ENCODE measurements around the gene UROC1.

Gene UROC1

DNA sequence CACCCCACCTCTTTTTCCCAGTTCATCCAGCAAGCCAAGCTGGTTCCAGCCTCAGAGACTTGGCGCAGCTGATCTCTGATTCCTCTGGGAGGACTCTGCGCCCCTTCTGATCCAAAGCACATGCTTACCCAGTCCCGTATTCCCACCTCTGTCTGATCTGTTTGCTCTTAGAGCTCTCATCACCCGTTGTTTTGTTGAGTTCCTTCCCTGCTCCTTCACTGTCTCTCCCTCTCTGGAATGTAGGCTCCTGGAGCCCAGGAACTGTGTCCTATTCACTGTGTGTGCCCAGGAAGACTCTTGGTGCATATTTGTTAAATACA is 40.6 kb downstream of the UROC1 start:
- Histone ChIP-seq H2AFZ (ENCODE audit: low read depth) (no peak overlapping the region), H4K20me1 (ENCODE audit: insufficient read depth) (no peaks in the 10 kb centered on the region), H3K27me3 (ENCODE audit: insufficient read depth, low read depth) (no peaks in the 10 kb centered on the region), H3K9ac (no peak overlapping the region), H3K4me2 (no peak overlapping the region), H3K79me2 (ENCODE audit: insufficient read depth, low read depth) (peaks cover 29% of the 10 kb centered on the region), H3K36me3 (ENCODE audit: insufficient read depth) (no peaks in the 10 kb centered on the region), H3K4me1 (ENCODE audit: low read depth, poor library complexity, severe bottlenecking) (peaks cover 26% of the 10 kb centered on the region), H3K4me3 (IDR thresholded peaks at IDR 0.05; ENCODE audit: insufficient read depth, low read depth, low read length) (no peak overlapping the region), H3K27ac (no peak overlapping the region)
- TF ChIP-seq, protein P1, sequence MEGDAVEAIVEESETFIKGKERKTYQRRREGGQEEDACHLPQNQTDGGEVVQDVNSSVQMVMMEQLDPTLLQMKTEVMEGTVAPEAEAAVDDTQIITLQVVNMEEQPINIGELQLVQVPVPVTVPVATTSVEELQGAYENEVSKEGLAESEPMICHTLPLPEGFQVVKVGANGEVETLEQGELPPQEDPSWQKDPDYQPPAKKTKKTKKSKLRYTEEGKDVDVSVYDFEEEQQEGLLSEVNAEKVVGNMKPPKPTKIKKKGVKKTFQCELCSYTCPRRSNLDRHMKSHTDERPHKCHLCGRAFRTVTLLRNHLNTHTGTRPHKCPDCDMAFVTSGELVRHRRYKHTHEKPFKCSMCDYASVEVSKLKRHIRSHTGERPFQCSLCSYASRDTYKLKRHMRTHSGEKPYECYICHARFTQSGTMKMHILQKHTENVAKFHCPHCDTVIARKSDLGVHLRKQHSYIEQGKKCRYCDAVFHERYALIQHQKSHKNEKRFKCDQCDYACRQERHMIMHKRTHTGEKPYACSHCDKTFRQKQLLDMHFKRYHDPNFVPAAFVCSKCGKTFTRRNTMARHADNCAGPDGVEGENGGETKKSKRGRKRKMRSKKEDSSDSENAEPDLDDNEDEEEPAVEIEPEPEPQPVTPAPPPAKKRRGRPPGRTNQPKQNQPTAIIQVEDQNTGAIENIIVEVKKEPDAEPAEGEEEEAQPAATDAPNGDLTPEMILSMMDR (conservative IDR thresholded peaks at IDR 0.05; ENCODE audit: low read depth, low read length) = no peak

DNA sequence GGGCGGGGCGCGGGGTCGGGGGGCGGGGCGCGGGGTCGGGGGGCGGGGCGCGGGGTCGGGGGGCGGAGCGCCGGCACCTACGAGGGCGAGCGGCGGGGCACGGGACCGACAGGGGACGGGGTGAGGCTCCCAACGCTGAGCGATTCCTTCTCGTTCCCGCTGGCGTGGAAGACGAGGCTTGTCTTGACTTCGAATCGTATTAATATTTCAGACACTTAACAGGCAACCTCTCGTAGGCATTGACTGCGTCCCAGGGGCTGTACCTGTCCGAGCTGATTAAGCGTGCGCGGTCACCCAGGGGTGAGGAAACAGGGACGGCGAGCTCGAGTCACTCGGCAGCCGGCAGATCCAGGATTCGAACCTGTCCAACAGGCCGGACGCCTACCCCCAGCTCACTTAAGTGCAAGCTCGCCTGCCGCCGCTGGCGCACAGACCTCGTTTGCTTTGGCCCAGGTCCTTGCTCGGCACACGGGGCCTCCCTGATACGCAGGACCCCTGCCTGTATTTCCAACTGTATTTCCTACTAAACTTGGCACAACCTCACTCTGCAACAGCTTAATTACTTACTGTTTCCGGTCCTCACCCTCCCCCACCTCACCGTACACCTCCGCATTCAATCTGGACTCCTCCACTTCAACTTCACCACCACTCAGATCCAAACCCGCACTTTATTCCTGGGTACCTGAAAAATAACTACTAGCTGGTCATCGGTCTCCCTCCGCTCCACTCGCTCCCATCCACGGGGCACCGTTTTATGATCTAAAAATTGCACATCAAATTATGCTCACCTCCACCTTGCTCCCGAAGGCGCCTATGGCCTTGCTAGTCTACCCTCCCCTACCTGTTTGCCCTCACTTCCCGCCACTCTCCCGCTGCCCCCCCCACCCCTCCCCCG is 41.2 kb downstream of the UROC1 start:
- Histone ChIP-seq H3K27ac (no peak overlapping the region), H3K79me2 (ENCODE audit: insufficient read depth, low read depth) (peaks cover 35% of the 10 kb centered on the region)
- TF ChIP-seq, protein P1 (conservative IDR thresholded peaks at IDR 0.05; ENCODE audit: low read depth, low read length) = no peak

GRCh38 chr3:126475413-126476114 is 42.0 kb downstream of the UROC1 start, which contains the start of gene ZXDC:
TSS of gene ZXDC (minus strand) at chr3:126475891. CDS start at chr3:126475865, 26 bp downstream.
- TF ChIP-seq, protein P1 (conservative IDR thresholded peaks at IDR 0.05; ENCODE audit: low read depth, low read length) = no peak; the same call in 1 of the 2 replicates
- H4K20me1 ChIP-seq (ENCODE audit: insufficient read depth) = no peaks in the 10 kb centered on the region
- peaks cover 6% of the 10 kb centered on the region; the same call in 1 of the 2 replicates for H3K36me3 ChIP-seq (ENCODE audit: insufficient read depth)
- H3K79me2 ChIP-seq (ENCODE audit: insufficient read depth, low read depth) = peaks cover 36% of the 10 kb centered on the region
- H3K27me3 ChIP-seq (ENCODE audit: insufficient read depth, low read depth) = no peaks in the 10 kb centered on the region
- peak within 1 kb of the TSS; percentile 46 for H3K27ac ChIP-seq
- H3K9ac ChIP-seq = peak within 1 kb of the TSS; percentile 53; the same call in 1 of the 2 replicates
- H3K4me3 ChIP-seq (IDR thresholded peaks at IDR 0.05; ENCODE audit: insufficient read depth, low read depth, low read length) = peak within 1 kb of the TSS; percentile 59
- peak within 1 kb of the TSS; percentile 100 for H2AFZ ChIP-seq (ENCODE audit: low read depth)
- peak within 1 kb of the TSS; percentile 65 for H3K4me2 ChIP-seq
- H3K4me1 ChIP-seq (ENCODE audit: low read depth, poor library complexity, severe bottlenecking) = peaks cover 26% of the 10 kb centered on the region

More for the DNA sequence above, 41.2 kb downstream of the UROC1 start:
- H3K4me3 ChIP-seq (IDR thresholded peaks at IDR 0.05; ENCODE audit: insufficient read depth, low read depth, low read length) = no peak overlapping the region
- no peak overlapping the region; the same call in 1 of the 2 replicates for H3K9ac ChIP-seq
- peaks cover 26% of the 10 kb centered on the region for H3K4me1 ChIP-seq (ENCODE audit: low read depth, poor library complexity, severe bottlenecking)
- no peaks in the 10 kb centered on the region for H3K36me3 ChIP-seq (ENCODE audit: insufficient read depth)
- H3K27me3 ChIP-seq (ENCODE audit: insufficient read depth, low read depth) = no peaks in the 10 kb centered on the region
- H2AFZ ChIP-seq (ENCODE audit: low read depth) = peak overlapping the region; percentile 100
- peak overlapping the region; percentile 54 for H3K4me2 ChIP-seq
- no peaks in the 10 kb centered on the region for H4K20me1 ChIP-seq (ENCODE audit: insufficient read depth)

- no peaks in the 10 kb centered on the region for H3K27me3 ChIP-seq (ENCODE audit: insufficient read depth, low read depth)
- H3K36me3 ChIP-seq (ENCODE audit: insufficient read depth) = peaks cover 10% of the 10 kb centered on the region; the same call in 1 of the 2 replicates
- peak overlapping the region; percentile 65 for H3K4me2 ChIP-seq
- peaks cover 44% of the 10 kb centered on the region for H3K79me2 ChIP-seq (ENCODE audit: insufficient read depth, low read depth)
- peak overlapping the region; percentile 46 for H3K27ac ChIP-seq
- H3K4me1 ChIP-seq (ENCODE audit: low read depth, poor library complexity, severe bottlenecking) = peaks cover 26% of the 10 kb centered on the region
- TF ChIP-seq, protein P1 (conservative IDR thresholded peaks at IDR 0.05; ENCODE audit: low read depth, low read length) = no peak
- H3K4me3 ChIP-seq (IDR thresholded peaks at IDR 0.05; ENCODE audit: insufficient read depth, low read depth, low read length) = peak overlapping the region; percentile 59
- peak overlapping the region; percentile 31; the same call in 1 of the 2 replicates for H2AFZ ChIP-seq (ENCODE audit: low read depth)
- no peaks in the 10 kb centered on the region for H4K20me1 ChIP-seq (ENCODE audit: insufficient read depth)
- H3K9ac ChIP-seq = peak overlapping the region; percentile 53; the same call in 1 of the 2 replicates
Observed at GRCh38 chr3:126474498-126475412, 42.8 kb downstream of the UROC1 start.
